Activated T-cell treated with anti-CD3 and anti-CD28 coated beads, Interleukin-2, amount 50 U/mL, for 4 hours (primary cell): ENCODE results near the gene NSDHL. TPM values are rescaled to one million over a fixed set of nuclear protein-coding genes. Genes with fewer than 3 reads are reported as not detected.

Experiments used
- ATAC-seq, 2 donors: fragments of 200-7000 bp; cut with Tn5 transposase; one replicate each; pipeline ENCODE4 v1.10.0; 2021
- DNase-seq: peaks from one replicate; pipeline ENCODE4 v3.0.0-alpha.2; 2020
- H3K27me3 Mint-ChIP-seq: one replicate; pipeline ENCODE4 v1.8.0; 2021; ENCODE audit warnings: low read depth, mixed read lengths
- H3K36me3 Mint-ChIP-seq: one replicate; pipeline ENCODE4 v1.8.0; 2022; ENCODE audit warnings: mixed read lengths; ENCODE audit not compliant: insufficient read depth
- H3K4me1 Mint-ChIP-seq: one replicate; pipeline ENCODE4 v1.8.0; 2021; ENCODE audit warnings: low read depth, mixed read lengths
- H3K4me3 Mint-ChIP-seq: one replicate; pipeline ENCODE4 v1.8.0; 2021; ENCODE audit warnings: mild to moderate bottlenecking, moderate library complexity, mixed read lengths
- H3K9me3 Mint-ChIP-seq: one replicate; pipeline ENCODE4 v1.8.0; 2021; ENCODE audit warnings: mixed read lengths
- total RNA-seq, 3 donors: library from RNA; stranded (reverse); gene quantifications; one replicate each; pipeline ENCODE4 v1.2.1, GENCODE V29; 2021

The NSDHL gene
- total RNA-seq, 3 donors from 2014 or later, result 18.3 to 21.4 (median 18.7) TPM

- no peaks in the 10 kb centered on the region for H3K9me3 Mint-ChIP-seq
- no peak for DNase-seq
These were observed 65.0 kb downstream of the NSDHL start for GRCh38 chrX:152895724-152896420.

DNA sequence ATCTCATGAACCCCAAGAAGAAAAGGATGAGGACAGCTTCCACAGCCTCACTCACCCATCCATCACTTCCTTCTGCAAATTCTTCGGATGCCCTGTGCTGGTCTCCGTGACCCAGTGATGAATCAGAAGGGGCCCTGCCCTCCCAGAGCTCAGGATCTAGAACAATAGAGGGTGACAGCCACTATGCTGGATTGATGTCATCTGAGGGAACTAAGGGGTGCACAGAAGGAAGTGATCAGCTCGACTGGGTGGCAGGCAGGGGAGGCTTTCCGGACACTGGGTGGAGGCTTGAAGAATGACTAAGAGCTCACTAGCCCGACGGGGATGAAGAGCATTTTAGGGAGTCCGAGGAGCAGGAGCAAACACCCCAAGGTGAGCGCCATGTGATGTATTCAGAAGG lies 65.6 kb downstream of the NSDHL start:
- Mint-ChIP-seq H3K4me1 (peaks cover 3% of the 10 kb centered on the region), H3K9me3 (no peaks in the 10 kb centered on the region), H3K27me3 (peaks cover 18% of the 10 kb centered on the region), H3K36me3 (no peaks in the 10 kb centered on the region), H3K4me3 (no peak overlapping the region)
- ATAC-seq (no peak), DNase-seq (no peak)

More at GRCh38 chrX:152895724-152896420, 65.0 kb downstream of the NSDHL start:
- H3K4me1 Mint-ChIP-seq, result peaks cover 3% of the 10 kb centered on the region
- H3K4me3 Mint-ChIP-seq, result no peak overlapping the region
- peaks cover 23% of the 10 kb centered on the region for H3K27me3 Mint-ChIP-seq
- no peak for ATAC-seq
- no peaks in the 10 kb centered on the region for H3K36me3 Mint-ChIP-seq

GRCh38 chrX:152897222-152898131 lies 66.6 kb downstream of the NSDHL start, which contains the start of gene ZNF185:
Gene ZNF185, plus strand, starts transcription at chrX:152898067. Its CDS starts 16,423 bp downstream, at chrX:152914490.
- Mint-ChIP-seq H3K36me3 (no peaks in the 10 kb centered on the region), H3K9me3 (no peaks in the 10 kb centered on the region), H3K4me1 (peaks cover 3% of the 10 kb centered on the region), H3K4me3 (no peak within 1 kb of the TSS), H3K27me3 (peaks cover 16% of the 10 kb centered on the region)
- DNase-seq (no peak), ATAC-seq (peak in 1 of 2 donors; percentile 44)

GRCh38 chrX:152898442-152898841 lies 67.6 kb downstream of the NSDHL start:
- Mint-ChIP-seq H3K4me1 (peaks cover 3% of the 10 kb centered on the region), H3K27me3 (peaks cover 16% of the 10 kb centered on the region), H3K9me3 (no peaks in the 10 kb centered on the region), H3K4me3 (no peak overlapping the region), H3K36me3 (no peaks in the 10 kb centered on the region)
- ATAC-seq (no peak), DNase-seq (no peak)

DNA sequence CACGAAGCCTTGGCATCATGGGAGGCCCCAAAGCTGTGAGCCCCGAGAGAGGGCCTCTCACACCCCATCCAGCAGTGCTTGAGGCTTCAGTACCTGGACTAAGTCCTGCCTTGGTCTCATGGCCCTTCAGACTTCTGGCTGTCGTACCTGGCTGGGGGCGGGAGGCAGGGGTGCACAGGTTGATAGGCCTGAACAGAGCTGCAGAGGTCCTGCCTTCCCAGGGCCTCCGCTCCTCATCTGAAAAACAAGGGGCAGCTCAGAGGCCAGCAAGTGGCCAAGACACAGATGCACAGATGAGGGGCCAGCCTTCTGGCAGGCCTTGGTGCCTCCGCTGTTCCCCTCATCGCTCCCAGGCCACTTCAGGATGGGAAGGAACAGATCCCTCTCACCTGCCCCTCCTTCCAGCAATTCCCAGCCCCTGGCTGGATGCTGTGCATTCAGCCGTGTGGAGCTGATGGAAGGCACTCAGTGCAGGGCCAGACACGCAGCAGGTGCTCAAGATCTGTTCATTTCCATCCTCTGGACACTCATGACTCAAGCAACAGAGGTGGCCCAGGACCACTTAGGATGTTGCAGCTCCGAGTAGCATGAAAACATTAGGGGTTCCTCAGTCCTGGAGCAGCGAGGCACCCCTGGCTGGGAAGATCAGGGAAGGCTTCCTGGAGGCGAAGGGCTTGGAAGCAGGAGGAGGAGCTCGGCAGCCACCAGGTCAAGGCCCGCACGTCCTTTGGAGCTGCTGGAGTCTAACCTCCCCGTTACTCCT lies 68.4 kb downstream of the NSDHL start:
- Mint-ChIP-seq H3K9me3 (no peaks in the 10 kb centered on the region), H3K4me3 (no peak overlapping the region), H3K36me3 (no peaks in the 10 kb centered on the region), H3K27me3 (peaks cover 16% of the 10 kb centered on the region), H3K4me1 (peaks cover 3% of the 10 kb centered on the region)
- ATAC-seq (no peak), DNase-seq (no peak)

DNA sequence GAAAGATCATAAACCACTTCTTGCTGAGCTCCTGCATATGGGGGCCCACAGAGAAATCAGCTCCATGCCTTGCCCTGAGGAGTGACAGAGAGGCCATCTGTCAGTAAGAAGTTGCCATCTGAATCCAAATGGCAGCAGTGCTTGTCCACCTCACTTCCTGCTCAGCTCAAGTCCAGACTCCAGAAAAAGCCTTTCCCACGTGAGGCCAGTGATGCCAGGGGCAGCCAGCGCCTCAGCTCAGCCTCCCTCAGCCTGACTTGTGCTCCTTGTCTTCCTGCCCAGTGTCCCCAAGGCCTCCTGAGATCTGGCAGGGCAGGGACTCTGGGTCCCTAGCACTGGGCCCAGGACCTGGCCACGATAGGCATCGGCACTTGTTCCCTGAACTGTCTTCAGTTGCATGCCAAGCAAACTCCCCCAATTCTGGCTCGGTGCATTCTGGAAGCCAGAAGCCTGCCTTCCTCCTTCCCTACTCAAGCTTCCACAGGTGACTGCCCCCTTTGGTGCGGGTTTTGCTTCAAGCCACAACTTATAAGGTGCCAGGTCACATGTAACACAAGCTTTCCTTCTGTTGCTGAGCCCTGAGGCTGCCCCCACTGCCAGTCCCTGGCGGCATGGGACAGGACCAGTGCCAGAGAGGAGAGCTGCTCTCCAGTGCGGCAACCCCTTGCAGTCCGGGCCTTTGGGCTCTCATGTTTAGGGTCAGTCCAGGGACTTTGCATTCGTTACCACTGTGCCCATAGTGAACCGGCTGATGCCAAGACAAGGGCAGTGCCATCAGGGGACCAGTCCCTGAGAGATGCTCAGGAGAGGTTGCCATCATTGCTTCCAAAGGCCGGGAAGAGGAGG lies 69.2 kb downstream of the NSDHL start:
- Mint-ChIP-seq H3K27me3 (peaks cover 16% of the 10 kb centered on the region), H3K4me3 (no peak overlapping the region), H3K4me1 (peaks cover 3% of the 10 kb centered on the region), H3K9me3 (no peaks in the 10 kb centered on the region), H3K36me3 (no peaks in the 10 kb centered on the region)
- DNase-seq (no peak), ATAC-seq (no peak)

DNA sequence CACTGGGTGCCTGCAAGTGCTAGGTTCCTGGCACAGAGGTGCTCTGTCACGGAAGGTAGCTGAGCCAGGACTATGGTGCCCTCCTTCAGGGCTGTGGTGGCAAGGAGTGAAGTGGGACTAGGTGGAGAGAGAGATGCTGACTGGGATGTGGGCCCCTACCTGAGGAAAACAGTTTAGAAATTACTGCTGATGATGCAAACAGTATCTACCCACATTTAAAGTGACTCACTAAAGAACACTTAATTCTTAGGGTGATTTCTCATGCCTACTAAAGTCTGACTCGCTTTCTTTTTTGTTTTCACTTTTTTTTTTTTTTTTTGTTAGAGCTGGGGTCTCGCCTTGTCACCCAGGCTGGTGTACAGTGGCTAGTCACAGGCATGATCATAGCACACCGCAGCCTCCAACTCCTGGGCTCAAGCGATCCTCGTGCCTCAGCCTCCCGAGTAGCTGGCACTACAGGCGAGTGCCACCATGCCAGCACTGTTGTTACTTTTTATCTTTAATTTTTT lies 70.1 kb downstream of the NSDHL start:
- peaks cover 3% of the 10 kb centered on the region for H3K4me1 Mint-ChIP-seq
- DNase-seq, result no peak
- H3K27me3 Mint-ChIP-seq, result peaks cover 16% of the 10 kb centered on the region
- H3K9me3 Mint-ChIP-seq, result no peaks in the 10 kb centered on the region
- peak; percentile 32 to 33 for ATAC-seq
- no peaks in the 10 kb centered on the region for H3K36me3 Mint-ChIP-seq
- H3K4me3 Mint-ChIP-seq, result no peak overlapping the region

DNA sequence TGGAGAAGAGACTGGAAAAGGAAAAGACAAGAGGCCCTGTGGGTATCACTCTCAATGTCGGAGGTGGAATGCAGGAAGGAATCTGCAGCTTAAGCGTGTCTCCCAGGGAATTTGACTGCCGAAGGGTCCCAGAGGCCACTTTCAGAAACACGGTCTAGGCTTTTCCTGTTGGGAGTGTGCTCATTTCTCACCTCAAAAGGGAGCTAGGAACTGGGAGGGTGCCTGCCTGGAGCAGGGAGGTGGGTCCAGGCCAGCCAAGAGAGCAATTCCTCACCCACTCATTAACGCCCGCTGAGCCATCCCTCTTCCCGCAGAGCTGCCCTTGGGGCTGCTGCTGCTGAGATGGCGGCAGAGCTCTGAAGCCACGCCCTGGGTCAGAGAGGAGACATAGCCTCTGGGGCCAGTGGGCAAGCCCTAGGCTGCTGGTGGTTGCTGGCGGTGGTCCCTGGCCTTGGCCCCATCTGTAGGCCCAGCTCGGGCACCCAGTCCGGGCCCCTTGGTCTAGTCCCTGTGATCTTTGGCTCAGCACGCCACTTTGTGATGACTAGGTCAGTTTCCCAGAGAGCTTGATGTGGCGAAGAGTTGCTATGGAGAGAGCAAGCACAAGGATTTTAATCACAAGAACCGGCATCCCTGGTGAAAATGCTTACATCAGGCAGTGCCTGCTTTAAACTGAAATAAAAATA lies 71.1 kb downstream of the NSDHL start:
- no peak for DNase-seq
- Mint-ChIP-seq H3K27me3 (peaks cover 10% of the 10 kb centered on the region), H3K36me3 (no peaks in the 10 kb centered on the region), H3K4me1 (no peaks in the 10 kb centered on the region), H3K9me3 (no peaks in the 10 kb centered on the region), H3K4me3 (no peak overlapping the region)
- no peak for ATAC-seq

DNA sequence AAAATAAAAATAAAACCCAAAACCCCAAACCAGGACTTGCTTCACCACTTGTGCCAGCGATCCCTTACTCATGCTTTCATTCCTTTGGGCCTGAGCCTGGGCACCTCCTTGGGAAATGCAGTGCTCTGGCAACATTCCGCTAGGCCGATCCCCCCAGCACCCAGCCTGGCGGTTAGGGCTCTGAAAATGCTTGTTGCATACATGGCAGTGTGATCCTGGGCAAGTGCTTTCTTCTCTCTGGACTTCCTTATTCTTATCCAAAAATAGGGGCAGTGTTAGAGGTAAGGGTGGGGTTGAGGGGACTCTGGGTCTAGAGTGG lies 71.6 kb downstream of the NSDHL start:
- ATAC-seq (no peak), DNase-seq (no peak)
- Mint-ChIP-seq H3K4me1 (no peaks in the 10 kb centered on the region), H3K27me3 (peaks cover 10% of the 10 kb centered on the region), H3K9me3 (no peaks in the 10 kb centered on the region), H3K4me3 (no peak overlapping the region), H3K36me3 (no peaks in the 10 kb centered on the region)

GRCh38 chrX:152903589-152903988 lies 72.7 kb downstream of the NSDHL start:
- no peaks in the 10 kb centered on the region for H3K9me3 Mint-ChIP-seq
- DNase-seq (no peak), ATAC-seq (no peak)
- H3K36me3 Mint-ChIP-seq, result no peaks in the 10 kb centered on the region
- no peak overlapping the region for H3K4me3 Mint-ChIP-seq
- peaks cover 10% of the 10 kb centered on the region for H3K27me3 Mint-ChIP-seq
- H3K4me1 Mint-ChIP-seq, result no peaks in the 10 kb centered on the region

DNA sequence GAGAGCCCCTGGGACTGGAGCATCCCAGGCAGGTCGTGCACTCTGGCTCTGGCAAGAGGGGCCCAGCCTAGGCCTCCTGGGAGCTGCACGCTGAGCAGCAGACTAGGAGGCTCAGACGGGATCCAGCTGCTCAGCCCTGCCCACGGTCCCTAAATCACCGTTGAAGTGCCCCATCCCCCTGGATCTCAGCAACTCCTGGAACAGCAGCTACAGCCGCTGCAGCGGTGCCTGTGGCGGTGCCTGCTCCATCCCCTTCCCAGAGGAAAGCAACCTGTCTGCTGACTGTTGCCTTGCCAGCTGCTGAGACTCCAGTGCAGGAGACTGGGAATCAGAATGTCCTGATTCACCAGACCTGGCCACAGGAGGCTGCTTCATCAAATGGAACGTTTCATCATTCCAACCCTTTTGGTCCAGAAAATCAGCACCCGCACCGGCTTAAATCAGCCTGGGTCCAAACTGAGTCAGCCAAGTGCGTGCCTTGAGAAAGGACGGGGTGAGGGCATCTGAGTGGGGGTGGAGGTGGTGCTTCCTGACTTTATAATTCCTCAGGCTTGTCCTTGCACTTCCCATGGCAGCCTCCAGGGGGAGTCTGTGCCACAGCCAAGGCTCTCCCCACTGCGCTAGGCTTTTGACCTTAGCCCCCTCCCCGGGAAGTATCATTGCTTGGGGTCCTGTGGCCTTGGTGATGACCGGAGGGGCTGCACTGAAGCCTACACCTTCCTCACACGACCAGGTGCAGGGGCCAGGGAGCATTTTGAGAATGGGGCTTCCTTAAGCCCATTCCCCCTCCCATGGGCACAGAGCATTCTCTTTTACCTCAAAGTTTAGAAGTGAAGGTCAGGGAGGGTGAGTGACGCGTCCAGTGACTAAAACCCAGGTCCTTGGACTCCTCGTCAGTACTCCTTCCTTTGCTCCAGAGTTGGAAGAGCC lies 73.6 kb downstream of the NSDHL start:
- ATAC-seq, result peak in 1 of 2 donors; percentile 47
- no peaks in the 10 kb centered on the region for H3K4me1 Mint-ChIP-seq
- no peaks in the 10 kb centered on the region for H3K9me3 Mint-ChIP-seq
- no peak overlapping the region for H3K4me3 Mint-ChIP-seq
- peaks cover 5% of the 10 kb centered on the region for H3K27me3 Mint-ChIP-seq
- peak; percentile 27 for DNase-seq
- H3K36me3 Mint-ChIP-seq, result no peaks in the 10 kb centered on the region

DNA sequence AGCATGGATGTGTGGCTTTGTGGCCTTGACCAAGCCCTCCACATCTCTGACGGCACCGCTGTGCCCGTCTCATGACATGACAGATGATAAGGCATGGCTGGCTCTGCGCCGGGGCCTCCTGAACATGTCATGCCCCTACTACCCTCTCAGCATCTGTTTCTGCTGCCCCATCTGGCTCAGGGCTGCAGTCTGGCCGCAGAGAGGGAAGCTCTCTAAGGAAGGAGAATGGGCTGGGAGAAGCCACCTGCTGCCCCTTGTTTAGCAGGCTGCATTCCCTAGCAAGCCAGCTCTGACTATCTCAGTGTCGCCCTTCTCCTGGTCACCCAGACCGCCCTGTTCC lies 74.2 kb downstream of the NSDHL start:
- Mint-ChIP-seq H3K27me3 (peaks cover 2% of the 10 kb centered on the region), H3K36me3 (no peaks in the 10 kb centered on the region), H3K4me3 (no peak overlapping the region), H3K9me3 (no peaks in the 10 kb centered on the region), H3K4me1 (no peaks in the 10 kb centered on the region)
- ATAC-seq (no peak), DNase-seq (no peak)
